CD4-positive, alpha-beta T cell (primary cell): ENCODE data around the gene WFDC12. TPM values are rescaled to one million over a fixed set of nuclear protein-coding genes. Genes with fewer than 3 reads are reported as not detected.

ENCODE experiments used
- ATAC-seq: fragments of 200-7000 bp; cut with Tn5 transposase; one replicate; pipeline ENCODE4 v1.10.0; 2022; ENCODE audit warnings: mild to moderate bottlenecking; ENCODE audit not compliant: poor library complexity
- CTCF ChIA-PET: fragments of 350-600 bp; sonication (Branson Sonifier 250); formaldehyde crosslinking; loops from one replicate; lab custom pipeline; 2021; ENCODE audit warnings: antibody characterized with exemption, inconsistent platforms; lab: Charles Lee
- POLR2A ChIA-PET: fragments of 350-600 bp; sonication (Branson Sonifier 250); formaldehyde crosslinking; loops from one replicate; lab custom pipeline; 2021; ENCODE audit warnings: antibody characterized with exemption, inconsistent platforms; lab: Charles Lee
- DNase-seq, 14 experiments: peaks; one replicate each; pipeline ENCODE4 v3.0.0-alpha.2; 2013 to 2020; ENCODE audit warnings: mixed read lengths in 2 of 14
- H3K27ac ChIP-seq, 2 donors: one replicate each; pipeline versions ENCODE4 v1.5.1 to v1.7.0; 2013; ENCODE audit warnings: low read length in 2 of 2, low read depth in 1 of 2, mild to moderate bottlenecking in 1 of 2
- H3K27me3 ChIP-seq, 2 experiments: 1 replicate in 1 of 2; 2 replicates in 1 of 2; pipeline versions ENCODE4 v1.6.1 to v1.7.0; 2013; ENCODE audit warnings: low read length in 2 of 2, control low read depth in 1 of 2, mild to moderate bottlenecking in 1 of 2, moderate library complexity in 1 of 2; ENCODE audit not compliant: insufficient read depth in 2 of 2, control insufficient read depth in 1 of 2
- H3K36me3 ChIP-seq: one replicate; pipeline ENCODE4 v1.6.1; 2013; ENCODE audit warnings: low read length, control low read depth; ENCODE audit not compliant: insufficient read depth
- H3K4me1 ChIP-seq: one replicate; pipeline ENCODE4 v1.6.1; 2013; ENCODE audit warnings: low read length, control low read depth; ENCODE audit not compliant: insufficient read depth
- H3K4me3 ChIP-seq: one replicate; pipeline ENCODE4 v1.5.1; 2013; ENCODE audit warnings: mild to moderate bottlenecking, low read length, moderate library complexity
- H3K9me3 ChIP-seq, 2 experiments: 1 replicate in 1 of 2; 2 replicates in 1 of 2; pipeline versions ENCODE4 v1.6.1 to v1.7.0; 2013; ENCODE audit warnings: low read length in 2 of 2, mild to moderate bottlenecking in 2 of 2, control low read depth in 1 of 2, moderate library complexity in 1 of 2; ENCODE audit not compliant: control insufficient read depth in 1 of 2, insufficient read depth in 1 of 2
- H3K27ac Mint-ChIP-seq: one replicate; pipeline ENCODE4 v1.8.0; 2020; ENCODE audit warnings: mixed read lengths
- H3K27me3 Mint-ChIP-seq: one replicate; pipeline ENCODE4 v1.8.0; 2021; ENCODE audit warnings: mixed read lengths
- H3K36me3 Mint-ChIP-seq: one replicate; pipeline ENCODE4 v1.8.0; 2021; ENCODE audit warnings: low read depth, mixed read lengths
- H3K4me1 Mint-ChIP-seq: one replicate; pipeline ENCODE4 v1.8.0; 2021; ENCODE audit warnings: low read depth, mixed read lengths
- H3K4me3 Mint-ChIP-seq: one replicate; pipeline ENCODE4 v1.8.0; 2020; ENCODE audit warnings: mild to moderate bottlenecking, mixed read lengths
- H3K9me3 Mint-ChIP-seq: one replicate; pipeline ENCODE4 v1.8.0; 2020; ENCODE audit warnings: mixed read lengths
- CTCF ChIP-seq: fragments of 200-600 bp; IDR thresholded peaks from one replicate; pipeline ENCODE4 v1.8.0; 2022; ENCODE audit warnings: antibody characterized with exemption, mild to moderate bottlenecking
- intact Hi-C, 2 experiments: fragments of 100-400 bp; cut with DNase I in 1 of 2; cut with micrococcal nuclease in 1 of 2; formaldehyde crosslinking; loops; one replicate each; pipeline versions ENCODE4 v1.15.1 to v1.9.0; 2023 to 2025; cut with DNase I, micrococcal nuclease
- total RNA-seq, 174 experiments: library from RNA in 2 of 174; stranded (reverse) in 2 of 174; gene quantifications; one replicate each; pipeline ENCODE4 v1.2.3 and lab custom pipeline; 2021 to 2026

The WFDC12 gene
- total RNA-seq, 2 experiments from 2014 or later, result not detected

DNA sequence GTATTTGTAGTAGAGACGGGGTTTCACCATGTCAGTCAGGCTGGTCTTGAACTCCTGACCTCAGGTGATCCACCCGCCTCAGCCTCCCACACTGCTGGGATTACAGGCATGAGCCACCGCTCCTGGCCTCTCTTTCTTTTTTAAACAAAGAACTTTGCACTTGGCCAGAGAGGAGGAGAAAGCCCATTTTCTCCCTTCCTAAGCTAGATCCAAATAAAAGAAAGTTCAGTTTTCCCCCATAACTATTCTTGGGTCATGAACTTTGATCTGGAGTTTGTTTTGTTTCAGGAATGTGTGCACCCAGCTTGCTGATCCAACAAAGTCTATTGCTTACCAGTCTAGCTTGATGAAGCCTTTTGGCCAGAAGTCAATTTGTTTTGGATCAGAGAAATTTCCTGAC is 46.7 kb downstream of the WFDC12 start:
- peaks cover 5 to 12% of the 10 kb centered on the region in 2 experiments for H3K9me3 ChIP-seq
- ChIA-PET CTCF (no interaction called here), POLR2A (no interaction called here)
- ATAC-seq (no peak), DNase-seq (no peak)
- H3K36me3 ChIP-seq, result peaks cover 97% of the 10 kb centered on the region
- Mint-ChIP-seq H3K4me1 (peaks cover 10% of the 10 kb centered on the region), H3K9me3 (peaks cover 4% of the 10 kb centered on the region), H3K27me3 (no peaks in the 10 kb centered on the region), H3K27ac (no peak overlapping the region), H3K36me3 (peaks cover 99% of the 10 kb centered on the region), H3K4me3 (no peak overlapping the region)
- H3K27me3 ChIP-seq, result no peaks in the 10 kb centered on the region
- H3K4me3 ChIP-seq, result no peak overlapping the region
- intact Hi-C loops, result no loop called here
- no peaks in the 10 kb centered on the region for H3K4me1 ChIP-seq
- no peak for TF ChIP-seq CTCF
- no peak overlapping the region for H3K27ac ChIP-seq

Other genes with a start within 250 kb of the WFDC12 start
- gene YWHAB, start 238.8 kb downstream of the WFDC12 start, total RNA-seq, result 100 to 1,000 TPM; 163 to 167 TPM
- gene PABPC1L, start 214.4 kb downstream of the WFDC12 start, total RNA-seq, result 10 to 100 TPM; 22.8 to 27.5 TPM
- gene TOMM34, start 164.1 kb downstream of the WFDC12 start, total RNA-seq, result 1 to 10 TPM; 5.6 to 5.9 TPM
- 100 to 1,000 TPM; 265 to 277 TPM for gene STK4, start 158.0 kb downstream of the WFDC12 start, total RNA-seq
- not detected for gene KCNS1, start 23.3 kb downstream of the WFDC12 start, total RNA-seq
- not detected for gene WFDC5, start 9.3 kb downstream of the WFDC12 start, total RNA-seq
- gene PI3, start 50.4 kb upstream of the WFDC12 start, total RNA-seq, result not detected
- gene SEMG1, start 82.6 kb upstream of the WFDC12 start, total RNA-seq, result not detected
- gene SEMG2, start 96.9 kb upstream of the WFDC12 start, total RNA-seq, result not detected
- not detected for gene SLPI, start 130.1 kb upstream of the WFDC12 start, total RNA-seq
- gene RBPJL, start 182.4 kb upstream of the WFDC12 start, total RNA-seq, result not detected
- not detected for gene MATN4, start 183.8 kb upstream of the WFDC12 start, total RNA-seq
- 1 to 10 TPM; 1.0 to 1.1 TPM for gene SDC4, start 224.0 kb upstream of the WFDC12 start, total RNA-seq
- gene SYS1, start 238.7 kb upstream of the WFDC12 start, total RNA-seq, result 100 to 1,000 TPM in 1 of 2 experiments, 10 to 100 TPM in 1; 94.8 to 107 TPM